ENCODE measurements around the gene ABI3BP. TPM values are rescaled to one million over a fixed set of nuclear protein-coding genes. Genes with fewer than 3 reads are reported as not detected.

ABI3BP gene
- total RNA-seq, 1 donor from 2014 or later: 2.2 TPM

DNA sequence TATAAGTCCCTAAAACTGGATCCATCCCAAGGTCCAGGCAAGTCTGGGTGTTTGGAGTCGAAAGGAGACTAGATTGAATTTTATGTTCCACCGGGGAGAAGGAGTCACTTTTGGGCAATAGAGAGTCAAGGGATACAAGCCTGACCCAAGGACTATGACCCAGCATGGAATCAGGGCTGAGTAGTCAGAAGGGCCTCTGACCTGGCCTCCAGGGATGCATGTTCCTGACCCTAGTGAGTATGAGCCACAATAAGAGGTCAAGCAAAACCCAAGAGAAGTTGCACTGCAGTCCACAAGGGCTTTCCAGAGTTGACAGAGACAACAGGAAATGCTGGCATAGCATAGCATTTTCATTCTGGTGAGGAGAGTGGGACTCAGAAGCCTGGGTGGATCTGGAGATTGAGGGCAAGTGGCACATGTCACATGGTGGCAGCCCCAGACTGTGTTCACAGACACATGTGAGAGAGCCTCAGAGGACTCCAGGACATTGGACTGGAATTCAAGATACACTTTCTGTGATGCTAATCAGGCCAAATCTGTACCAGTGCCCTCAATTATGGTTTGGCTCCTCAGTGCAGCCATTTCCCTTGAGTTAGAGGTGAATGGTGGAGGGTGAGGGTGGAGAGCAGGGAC, 217.0 kb downstream of the ABI3BP start:
- TF ChIP-seq, protein P1, sequence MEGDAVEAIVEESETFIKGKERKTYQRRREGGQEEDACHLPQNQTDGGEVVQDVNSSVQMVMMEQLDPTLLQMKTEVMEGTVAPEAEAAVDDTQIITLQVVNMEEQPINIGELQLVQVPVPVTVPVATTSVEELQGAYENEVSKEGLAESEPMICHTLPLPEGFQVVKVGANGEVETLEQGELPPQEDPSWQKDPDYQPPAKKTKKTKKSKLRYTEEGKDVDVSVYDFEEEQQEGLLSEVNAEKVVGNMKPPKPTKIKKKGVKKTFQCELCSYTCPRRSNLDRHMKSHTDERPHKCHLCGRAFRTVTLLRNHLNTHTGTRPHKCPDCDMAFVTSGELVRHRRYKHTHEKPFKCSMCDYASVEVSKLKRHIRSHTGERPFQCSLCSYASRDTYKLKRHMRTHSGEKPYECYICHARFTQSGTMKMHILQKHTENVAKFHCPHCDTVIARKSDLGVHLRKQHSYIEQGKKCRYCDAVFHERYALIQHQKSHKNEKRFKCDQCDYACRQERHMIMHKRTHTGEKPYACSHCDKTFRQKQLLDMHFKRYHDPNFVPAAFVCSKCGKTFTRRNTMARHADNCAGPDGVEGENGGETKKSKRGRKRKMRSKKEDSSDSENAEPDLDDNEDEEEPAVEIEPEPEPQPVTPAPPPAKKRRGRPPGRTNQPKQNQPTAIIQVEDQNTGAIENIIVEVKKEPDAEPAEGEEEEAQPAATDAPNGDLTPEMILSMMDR (IDR thresholded peaks at IDR 0.05; ENCODE audit: unreplicated experiment): no peak
- Mint-ChIP-seq H3K27me3 (ENCODE audit: low read depth) (no peaks in the 10 kb centered on the region), H3K4me3 (no peak overlapping the region), H3K4me1 (no peaks in the 10 kb centered on the region), H3K27ac (no peak overlapping the region), H3K9me3 (no peaks in the 10 kb centered on the region), H3K36me3 (no peaks in the 10 kb centered on the region)
- DNase-seq (ENCODE audit: low spot score in 2 of 2, unreplicated experiment in 2 of 2): no peak

DNA sequence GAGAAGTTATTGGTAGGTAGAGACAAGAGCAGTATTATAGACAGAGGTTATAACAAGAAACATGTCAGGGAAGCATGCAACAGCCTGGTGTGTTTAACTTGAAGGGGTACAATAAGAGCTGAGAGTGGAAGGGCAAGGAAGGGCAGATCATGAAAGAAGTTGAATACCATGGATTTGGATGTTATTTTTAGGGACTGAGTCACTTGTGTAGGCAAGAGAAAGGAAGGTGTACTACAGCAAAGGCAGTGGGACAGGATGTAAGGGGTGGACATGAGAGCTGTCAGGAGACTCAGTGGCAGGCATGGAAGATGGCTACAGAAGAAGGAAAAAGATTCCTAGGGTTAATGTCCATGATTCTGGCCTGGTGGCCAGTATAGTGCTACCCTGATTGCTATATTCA, 217.6 kb downstream of the ABI3BP start:
- Mint-ChIP-seq H3K9me3 (no peaks in the 10 kb centered on the region), H3K27me3 (ENCODE audit: low read depth) (no peaks in the 10 kb centered on the region), H3K36me3 (no peaks in the 10 kb centered on the region), H3K27ac (no peak overlapping the region), H3K4me1 (no peaks in the 10 kb centered on the region), H3K4me3 (no peak overlapping the region)
- DNase-seq (ENCODE audit: low spot score in 2 of 2, unreplicated experiment in 2 of 2): no peak
- TF ChIP-seq, protein P1 (IDR thresholded peaks at IDR 0.05; ENCODE audit: unreplicated experiment): no peak

DNA sequence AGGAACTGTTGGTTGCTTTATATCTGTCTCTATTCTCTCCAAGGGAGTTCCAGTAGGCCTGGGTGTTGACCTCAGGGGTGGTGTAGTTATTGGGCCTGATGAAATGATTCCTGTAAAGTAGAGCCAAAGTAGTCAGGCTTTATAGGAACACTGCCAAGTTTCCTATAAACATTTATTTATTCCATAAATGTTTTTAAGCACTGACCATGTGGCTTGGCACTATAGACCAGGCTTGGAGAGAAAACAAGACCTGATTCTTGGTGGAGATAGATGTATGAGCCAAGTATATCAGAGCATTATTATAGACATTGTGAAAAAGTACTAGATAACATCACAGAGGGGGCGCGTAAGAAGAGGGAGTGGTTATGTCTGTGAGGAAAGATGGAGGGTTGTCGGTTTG, 218.0 kb downstream of the ABI3BP start:
- no peaks in the 10 kb centered on the region for H3K4me1 Mint-ChIP-seq

DNA sequence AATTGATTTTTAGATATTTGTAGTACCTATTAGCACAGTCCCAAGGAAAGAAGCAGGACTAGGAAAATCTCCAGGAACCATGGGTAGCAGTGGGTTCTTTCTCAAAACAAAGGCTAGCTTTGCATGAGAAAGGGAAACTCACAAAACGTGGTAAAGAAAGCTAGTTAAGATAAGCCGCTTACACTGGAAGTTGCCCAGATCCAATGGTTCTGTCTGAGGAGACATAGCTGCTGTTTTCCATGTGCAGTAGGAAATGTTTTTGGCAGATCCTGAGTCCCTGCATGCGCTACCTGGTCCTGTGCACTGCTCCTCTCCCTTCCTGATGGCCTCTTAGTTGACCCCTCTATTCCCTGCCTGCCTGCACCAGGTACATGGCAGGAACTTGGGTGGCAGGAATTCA, 223.5 kb downstream of the ABI3BP start:
- no peak for DNase-seq (ENCODE audit: low spot score in 2 of 2, unreplicated experiment in 2 of 2)
- Mint-ChIP-seq H3K4me1 (no peaks in the 10 kb centered on the region), H3K27ac (no peak overlapping the region), H3K27me3 (ENCODE audit: low read depth) (peaks cover 15% of the 10 kb centered on the region), H3K36me3 (no peaks in the 10 kb centered on the region), H3K4me3 (no peak overlapping the region), H3K9me3 (no peaks in the 10 kb centered on the region)
- TF ChIP-seq, protein P1 (IDR thresholded peaks at IDR 0.05; ENCODE audit: unreplicated experiment): no peak

More for the DNA sequence above, 218.0 kb downstream of the ABI3BP start:
- Mint-ChIP-seq H3K27ac (no peak overlapping the region), H3K27me3 (ENCODE audit: low read depth) (no peaks in the 10 kb centered on the region), H3K9me3 (no peaks in the 10 kb centered on the region), H3K36me3 (no peaks in the 10 kb centered on the region), H3K4me3 (no peak overlapping the region)
- no peak for DNase-seq (ENCODE audit: low spot score in 2 of 2, unreplicated experiment in 2 of 2)
- TF ChIP-seq, protein P1 (IDR thresholded peaks at IDR 0.05; ENCODE audit: unreplicated experiment): no peak

DNA sequence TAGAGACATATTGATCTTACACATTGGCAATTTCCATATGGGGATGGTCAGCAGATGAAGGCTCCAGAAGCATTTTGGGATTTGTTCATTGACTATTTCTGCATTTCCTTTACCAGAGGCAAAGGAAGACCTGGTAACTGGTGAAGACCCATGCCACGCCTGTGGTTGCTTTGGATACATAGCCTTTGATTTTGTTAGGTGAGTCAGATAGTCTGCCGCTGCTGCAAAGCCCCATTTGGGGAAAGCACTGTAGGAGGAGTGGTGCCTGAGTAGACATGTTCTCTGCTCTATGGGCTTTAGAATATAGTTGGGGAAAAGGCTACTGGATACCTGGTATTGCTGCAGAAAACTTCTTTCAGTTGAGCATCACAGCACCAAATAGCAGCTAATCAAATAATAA, 227.2 kb downstream of the ABI3BP start:
- TF ChIP-seq, protein P1 (IDR thresholded peaks at IDR 0.05; ENCODE audit: unreplicated experiment): no peak
- peaks cover 20% of the 10 kb centered on the region for H3K27me3 Mint-ChIP-seq (ENCODE audit: low read depth)

More for the DNA sequence above, 227.2 kb downstream of the ABI3BP start:
- H3K36me3 Mint-ChIP-seq: no peaks in the 10 kb centered on the region
- H3K4me1 Mint-ChIP-seq: peaks cover 1% of the 10 kb centered on the region
- DNase-seq (ENCODE audit: low spot score in 2 of 2, unreplicated experiment in 2 of 2): no peak
- H3K4me3 Mint-ChIP-seq: no peak overlapping the region
- no peaks in the 10 kb centered on the region for H3K9me3 Mint-ChIP-seq
- H3K27ac Mint-ChIP-seq: no peak overlapping the region

Measured in mesothelial cell of epicardium (in vitro differentiated cells).